Endothelial cell of umbilical vein (primary cell): Measurements from ENCODE around the gene HTT. TPM values are rescaled to one million over a fixed set of nuclear protein-coding genes. Genes with fewer than 3 reads are reported as not detected.

Source experiments
- BruUV-seq: library from RNA; stranded (reverse); fragments of 400-500 nt; replicated peaks from 2 replicates; lab custom pipeline; 2021; lab: Mats Ljungman, UMichigan
- CTCF ChIA-PET: fragments of 300-600, 350-600 bp; sonication (Branson Sonifier 250); formaldehyde crosslinking; loops from one replicate; lab custom pipeline; 2021; ENCODE audit warnings: antibody characterized with exemption, inconsistent platforms; lab: Charles Lee
- POLR2A ChIA-PET: fragments of 300-600, 350-600 bp; sonication (Branson Sonifier 250); formaldehyde crosslinking; loops from one replicate; lab custom pipeline; 2021; ENCODE audit warnings: antibody characterized with exemption, inconsistent platforms; lab: Charles Lee
- DNase-seq: peaks from one replicate; pipeline ENCODE4 v3.0.0-alpha.2; 2011; ENCODE audit warnings: low read depth, low spot score
- FAIRE-seq: peaks from 2 replicates; lab custom pipeline; 2011; peaks lifted over from hg19 to GRCh38; lab: Jason Lieb, UNC
- H2AFZ ChIP-seq: 2 replicates; pipeline ENCODE4 v1.6.0; 2012; ENCODE audit warnings: low read depth, low read length, control low read depth, inconsistent platforms
- H3K27ac ChIP-seq: 2 replicates; pipeline ENCODE4 v1.5.1; 2011; ENCODE audit warnings: low read depth, mild to moderate bottlenecking, control low read depth, low read length, moderate library complexity; ENCODE audit not compliant: insufficient read depth
- H3K27me3 ChIP-seq, 2 experiments: 2 replicates each; pipeline versions ENCODE4 v1.6.0 to v1.6.1; 2011; ENCODE audit warnings: low read length in 2 of 2, mixed read lengths in 1 of 2; ENCODE audit not compliant: control insufficient read depth in 2 of 2, insufficient read depth in 2 of 2
- H3K36me3 ChIP-seq, 2 experiments: 2 replicates in 1 of 2; 3 replicates in 1 of 2; pipeline ENCODE4 v1.5.1; 2011; ENCODE audit warnings: low read length in 2 of 2, mild to moderate bottlenecking in 1 of 2, moderate library complexity in 1 of 2; ENCODE audit not compliant: control insufficient read depth in 2 of 2, insufficient read depth in 2 of 2; ENCODE audit errors: extremely low read depth in 1 of 2
- H3K4me1 ChIP-seq: 3 replicates; pipeline ENCODE4 v1.5.1; 2011; ENCODE audit warnings: mild to moderate bottlenecking, low read length; ENCODE audit not compliant: control insufficient read depth, insufficient read depth; ENCODE audit errors: extremely low read depth
- H3K4me2 ChIP-seq: 2 replicates; pipeline ENCODE4 v1.6.1; 2011; ENCODE audit warnings: low read length, control low read depth, mixed read lengths; ENCODE audit not compliant: insufficient read depth
- H3K4me3 ChIP-seq, 3 experiments: fragments of 200-600 bp in 1 of 3; sonication (generic), shearing (Covaris generic) in 1 of 3; replicated peaks in 1 of 3; 2 replicates each; pipeline ENCODE4 v1.5.1; 2011 to 2016; ENCODE audit warnings: control low read depth in 3 of 3, low read length in 3 of 3, mild to moderate bottlenecking in 2 of 3, inconsistent platforms in 1 of 3, low read depth in 1 of 3, moderate library complexity in 1 of 3; ENCODE audit not compliant: insufficient read depth in 1 of 3
- H3K79me2 ChIP-seq: 2 replicates; pipeline ENCODE4 v1.6.0; 2012; ENCODE audit warnings: low read length, inconsistent platforms; ENCODE audit not compliant: control insufficient read depth, insufficient read depth
- H3K9ac ChIP-seq: replicated peaks from 2 replicates; pipeline ENCODE3; 2011; ENCODE audit warnings: low read length, control low read depth; ENCODE audit not compliant: insufficient read depth; ENCODE audit errors: extremely low read depth
- H3K9me1 ChIP-seq: replicated peaks from 3 replicates; pipeline ENCODE4 v1.6.0; 2011; ENCODE audit warnings: mild to moderate bottlenecking, low read length; ENCODE audit not compliant: control insufficient read depth, insufficient read depth; ENCODE audit errors: extremely low read depth
- H3K9me3 ChIP-seq: replicated peaks from 2 replicates; pipeline ENCODE4 v1.5.1; 2012; ENCODE audit warnings: low read length, inconsistent platforms; ENCODE audit not compliant: control insufficient read depth, insufficient read depth
- H4K20me1 ChIP-seq: replicated peaks from 2 replicates; pipeline ENCODE3; 2011; ENCODE audit warnings: mild to moderate bottlenecking, low read length; ENCODE audit not compliant: control insufficient read depth, insufficient read depth; ENCODE audit errors: extremely low read depth
- CTCF ChIP-seq, 2 donors: IDR thresholded peaks; 1 replicate in 1 of 2; 2 replicates in 1 of 2; pipeline ENCODE4 v1.5.1; 2011; ENCODE audit warnings: low read length in 2 of 2, mild to moderate bottlenecking in 2 of 2, moderate library complexity in 2 of 2, control low read depth in 1 of 2, inconsistent platforms in 1 of 2, low read depth in 1 of 2; ENCODE audit not compliant: insufficient read depth in 1 of 2; ENCODE audit errors: extremely low read depth in 1 of 2
- EZH2 ChIP-seq: IDR thresholded peaks from 2 replicates; pipeline ENCODE4 v1.6.1; 2012; ENCODE audit warnings: borderline replicate concordance, low read depth, mild to moderate bottlenecking, moderate library complexity, low read length, inconsistent platforms; ENCODE audit not compliant: severe bottlenecking
- FOS ChIP-seq: IDR thresholded peaks from 2 replicates; pipeline ENCODE4 v1.6.1; 2011; ENCODE audit warnings: mild to moderate bottlenecking, low read length, moderate library complexity, borderline replicate concordance; ENCODE audit not compliant: insufficient read depth
- GATA2 ChIP-seq: IDR thresholded peaks from 2 replicates; pipeline ENCODE4 v1.7.0; 2011; ENCODE audit warnings: low read depth, mild to moderate bottlenecking, moderate library complexity, mixed read lengths, low read length; ENCODE audit not compliant: insufficient read length, insufficient read depth
- JUN ChIP-seq: IDR thresholded peaks from 2 replicates; pipeline ENCODE4 v1.6.1; 2011; ENCODE audit warnings: borderline replicate concordance, low read depth; ENCODE audit not compliant: insufficient read length, insufficient read depth
- MAX ChIP-seq: IDR thresholded peaks from 2 replicates; pipeline ENCODE4 v1.6.1; 2011; ENCODE audit not compliant: insufficient read depth, insufficient read length
- MYC ChIP-seq: IDR thresholded peaks from one replicate; pipeline ENCODE4 v1.6.1; 2011; ENCODE audit warnings: mild to moderate bottlenecking, low read depth, low read length
- POLR2A ChIP-seq: IDR thresholded peaks from 2 replicates; pipeline ENCODE4 v1.6.1; 2012; ENCODE audit warnings: low read depth, mild to moderate bottlenecking, control low read depth, low read length
- POLR2AphosphoS5 ChIP-seq: IDR thresholded peaks from 2 replicates; pipeline ENCODE4 v1.6.1; 2012; ENCODE audit warnings: low read depth, mild to moderate bottlenecking, control low read depth, low read length, moderate library complexity; ENCODE audit not compliant: insufficient read depth
- dilution Hi-C: fragments of 300-500 bp; cut with MboI; formaldehyde crosslinking; loops from one replicate; pipeline ENCODE4 v1.15.0; 2019; ENCODE audit warnings: low sequenced_read_pairs; ENCODE audit not compliant: extremely low pct_ligation_motif_present
- intact Hi-C: fragments of 100-400 bp; cut with micrococcal nuclease; formaldehyde crosslinking; loops from one replicate; pipeline ENCODE4 v1.10.0; 2022
- polyA plus RNA-seq, 4 experiments: library from polyadenylated mRNA; depleted of rRNA in 3 of 4; stranded (reverse) in 3 of 4; unstranded in 1 of 4; fragments of >200 nt; gene quantifications; 2 replicates each; pipeline versions ENCODE4 v1.2.1 to v1.2.3, GENCODE V29; 2011 to 2012; ENCODE audit warnings: missing spikeins in 1 of 4
- total RNA-seq: library from RNA; stranded (reverse); gene quantifications from 2 replicates; pipeline ENCODE4 v1.2.3, GENCODE V29; 2021

Gene HTT
- total and polyA plus RNA-seq, 2 donors (not counting 3 experiments of a cell fraction or from before 2014, with no cell fraction given): 15.7 to 61.2 TPM

- POLR2A ChIA-PET: no interaction called here
- H4K20me1 ChIP-seq: no peaks in the 10 kb centered on the region
- CTCF ChIA-PET: no interaction called here
- H2AFZ ChIP-seq: no peak overlapping the region
- intact Hi-C loops (no loop called here), dilution Hi-C loops (no loop called here)
- no peak overlapping the region for H3K27ac ChIP-seq
- H3K4me1 ChIP-seq: no peaks in the 10 kb centered on the region
- TF ChIP-seq MYC (no peak), GATA2 (no peak), JUN (no peak), POLR2AphosphoS5 (no peak), MAX (no peak), FOS (no peak), EZH2 (no peak), POLR2A (no peak), CTCF (IDR thresholded peaks at IDR 0.05; ENCODE audit: extremely low read depth in 1 of 2, insufficient read depth in 1 of 2, low read depth in 1 of 2, low read length in 2 of 2) (no peak)
- no peak overlapping the region for H3K9ac ChIP-seq
- no peaks in the 10 kb centered on the region for H3K9me1 ChIP-seq
- no peak overlapping the region for H3K4me3 ChIP-seq
- no peak for DNase-seq
- no peak overlapping the region for H3K4me2 ChIP-seq
- no peaks in the 10 kb centered on the region for H3K79me2 ChIP-seq
- no TSS peak for BruUV-seq
- H3K9me3 ChIP-seq: no peaks in the 10 kb centered on the region
- H3K27me3 ChIP-seq: no peaks in the 10 kb centered on the region
- FAIRE-seq: no peak
- H3K36me3 ChIP-seq: peaks cover 8 to 10% of the 10 kb centered on the region in 2 experiments
Measured at GRCh38 chr4:3137908-3138307, 63.4 kb downstream of the HTT start.
